Activated CD8-positive, alpha-beta memory T cell treated with anti-CD3 and anti-CD28 coated beads, Interleukin-2, amount 10 ng/mL, durations not matched to agents 7 days and 5 days (primary cell): ENCODE measurements around the gene OMP. TPM values are rescaled to one million over a fixed set of nuclear protein-coding genes. Genes with fewer than 3 reads are reported as not detected.
"Not testable (repeated sequence)": the region's sequence is repeated elsewhere in the genome, so short reads cannot be mapped to it uniquely, and the experiment has no call there.

Experiments
- ATAC-seq: fragments of 150-1000 bp; cut with Tn5 transposase; one replicate; pipeline ENCODE4 v1.10.0; 2021; ENCODE audit warnings: moderate library complexity
- CTCF ChIA-PET: fragments of 350-600 bp; sonication (Branson Sonifier 250); formaldehyde crosslinking; loops from one replicate; lab custom pipeline; 2021; ENCODE audit warnings: antibody characterized with exemption; lab: Charles Lee
- DNase-seq: peaks from one replicate; pipeline ENCODE4 v3.0.0-alpha.2; 2020
- H3K27ac Mint-ChIP-seq: one replicate; pipeline ENCODE4 v1.8.0; 2021; ENCODE audit warnings: mild to moderate bottlenecking, mixed read lengths
- H3K27me3 Mint-ChIP-seq: one replicate; pipeline ENCODE4 v1.8.0; 2021; ENCODE audit warnings: mixed read lengths
- H3K36me3 Mint-ChIP-seq: one replicate; pipeline ENCODE4 v1.8.0; 2021; ENCODE audit warnings: mild to moderate bottlenecking, mixed read lengths
- H3K4me1 Mint-ChIP-seq: one replicate; pipeline ENCODE4 v1.8.0; 2021; ENCODE audit warnings: mixed read lengths
- H3K4me3 Mint-ChIP-seq: one replicate; pipeline ENCODE4 v1.8.0; 2021; ENCODE audit warnings: mild to moderate bottlenecking, moderate library complexity, mixed read lengths
- H3K9me3 Mint-ChIP-seq: one replicate; pipeline ENCODE4 v1.8.0; 2022; ENCODE audit warnings: low read depth, mixed read lengths
- total RNA-seq, 2 experiments: library from RNA; stranded (reverse); gene quantifications; one replicate each; pipeline ENCODE4 v1.2.3, GENCODE V29; 2021

OMP gene, protein sequence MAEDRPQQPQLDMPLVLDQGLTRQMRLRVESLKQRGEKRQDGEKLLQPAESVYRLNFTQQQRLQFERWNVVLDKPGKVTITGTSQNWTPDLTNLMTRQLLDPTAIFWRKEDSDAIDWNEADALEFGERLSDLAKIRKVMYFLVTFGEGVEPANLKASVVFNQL
- total RNA-seq: not detected

DNA sequence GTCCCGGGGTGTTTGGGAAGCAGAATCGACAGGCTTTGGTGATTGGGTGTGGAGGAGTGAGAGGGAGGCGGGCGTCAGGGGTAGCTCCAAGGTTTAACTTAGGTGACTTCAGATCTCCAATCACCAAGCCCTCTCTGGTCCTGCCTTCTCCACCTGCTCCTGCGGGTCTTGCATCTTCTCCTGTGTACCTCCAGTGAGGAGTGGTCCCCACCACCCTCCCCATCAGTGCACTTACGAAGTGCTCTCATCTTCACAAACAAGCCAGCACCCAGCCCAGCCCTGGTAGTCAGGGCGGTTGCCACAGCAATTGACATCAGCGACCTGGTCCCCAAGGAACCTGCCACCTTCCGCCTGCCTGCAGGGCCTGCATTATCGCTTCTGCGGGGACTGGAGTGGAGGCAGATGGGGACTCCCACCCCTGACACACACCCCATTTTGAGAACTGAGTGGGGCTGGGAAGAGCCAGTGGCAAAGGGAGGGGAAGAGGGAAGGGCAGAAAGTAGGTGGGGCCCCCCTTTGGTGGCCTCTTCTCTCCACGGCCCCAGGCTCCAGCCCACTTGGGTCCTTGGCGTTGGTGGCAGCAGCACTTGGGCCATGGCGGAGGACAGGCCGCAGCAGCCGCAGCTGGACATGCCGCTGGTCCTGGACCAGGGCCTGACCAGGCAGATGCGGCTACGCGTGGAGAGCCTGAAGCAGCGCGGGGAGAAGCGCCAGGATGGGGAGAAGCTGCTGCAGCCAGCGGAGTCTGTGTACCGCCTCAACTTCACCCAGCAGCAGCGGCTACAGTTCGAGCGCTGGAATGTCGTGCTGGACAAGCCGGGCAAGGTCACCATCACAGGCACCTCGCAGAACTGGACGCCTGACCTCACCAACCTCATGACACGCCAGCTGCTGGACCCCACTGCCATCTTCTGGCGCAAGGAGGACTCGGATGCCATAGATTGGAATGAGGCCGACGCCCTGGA, at the start of gene OMP:
OMP (plus strand) TSS at position 595 of the 965 bp plus-strand sequence; CDS start at position 595, 0 bp downstream.
- Mint-ChIP-seq H3K4me3 (no peak within 1 kb of the TSS), H3K27me3 (no peaks in the 10 kb centered on the region), H3K36me3 (peaks cover 2% of the 10 kb centered on the region), H3K27ac (no peak within 1 kb of the TSS), H3K9me3 (no peaks in the 10 kb centered on the region), H3K4me1 (no peaks in the 10 kb centered on the region)
- DNase-seq (no peak), ATAC-seq (no peak)
- CTCF ChIA-PET: interaction anchor here (0.9 to 1.6 kb wide), 5 partner anchors 11 to 183 kb away, joined by 3 to 4 read pairs (median 3); partner anchors contain the start of gene MYO7A

DNA sequence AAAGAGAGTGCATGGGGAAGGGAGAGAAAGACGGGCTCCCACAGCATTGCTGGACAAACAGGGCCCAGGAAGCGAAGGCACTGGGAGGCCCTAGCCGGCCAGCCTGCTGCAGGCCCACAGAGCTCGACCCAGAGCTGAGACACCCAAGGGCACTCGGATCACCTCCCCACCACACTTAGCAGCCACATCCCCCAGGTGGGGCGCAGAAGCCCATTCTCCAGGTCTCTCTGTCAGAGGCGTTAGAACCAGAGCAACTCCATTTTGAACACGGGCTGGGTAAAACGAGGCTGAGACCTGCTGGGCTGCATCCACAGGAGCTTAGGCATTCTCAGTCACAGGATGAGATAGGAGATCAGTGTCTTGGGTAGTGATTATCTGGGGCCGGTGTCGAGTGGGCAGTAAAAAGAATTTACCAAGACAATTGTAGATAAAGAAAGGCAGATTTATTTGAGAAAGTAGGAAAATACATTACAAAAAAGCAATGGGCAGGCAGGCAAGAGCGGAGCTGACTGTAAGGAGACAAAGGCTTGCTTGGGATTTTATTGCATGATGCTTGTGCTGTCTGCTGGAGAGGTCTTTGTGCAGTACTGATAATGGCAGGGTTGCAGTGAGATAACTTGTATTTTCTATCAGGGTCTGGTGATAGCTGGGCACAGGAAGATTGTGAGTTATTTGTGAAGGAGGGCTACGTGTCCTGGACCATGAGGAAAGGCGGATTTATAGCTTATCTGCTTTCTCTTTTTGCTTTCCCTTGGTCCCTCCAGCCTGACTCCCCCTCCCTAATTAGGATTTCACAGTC, 49.2 kb upstream of the OMP start:
- no peaks in the 10 kb centered on the region for H3K9me3 Mint-ChIP-seq
- no peaks in the 10 kb centered on the region for H3K27me3 Mint-ChIP-seq
- H3K4me3 Mint-ChIP-seq: no peak overlapping the region
- no peak for ATAC-seq
- CTCF ChIA-PET: interaction anchor here (1.2 to 4.2 kb wide), 3 partner anchors 9 to 74 kb away, joined by 3 to 29 read pairs (median 4); no protein-coding TSS in a partner anchor
- H3K27ac Mint-ChIP-seq: no peak overlapping the region
- DNase-seq: no peak
- H3K36me3 Mint-ChIP-seq: peaks cover 2% of the 10 kb centered on the region
- H3K4me1 Mint-ChIP-seq: no peaks in the 10 kb centered on the region

DNA sequence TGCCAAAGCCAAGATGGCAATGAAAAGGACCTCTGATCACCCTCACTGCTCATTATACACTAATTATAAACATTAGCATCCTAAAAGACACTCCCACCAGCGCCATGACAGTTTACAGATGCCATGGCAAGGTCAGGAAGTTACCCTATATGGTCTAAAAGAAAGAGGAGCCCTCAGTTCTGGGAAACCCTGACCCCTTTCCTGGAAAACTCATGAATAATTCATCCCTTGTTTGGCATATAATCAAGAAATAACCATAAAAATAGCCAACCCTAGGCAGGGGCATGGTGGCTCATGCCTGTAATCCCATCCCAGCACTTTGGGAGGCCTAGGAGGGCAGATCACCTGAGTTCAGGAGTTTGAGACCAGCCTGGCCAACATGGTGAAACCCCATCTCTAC, 48.6 kb upstream of the OMP start:
- ATAC-seq: no peak
- H3K4me3 Mint-ChIP-seq: no peak overlapping the region

DNA sequence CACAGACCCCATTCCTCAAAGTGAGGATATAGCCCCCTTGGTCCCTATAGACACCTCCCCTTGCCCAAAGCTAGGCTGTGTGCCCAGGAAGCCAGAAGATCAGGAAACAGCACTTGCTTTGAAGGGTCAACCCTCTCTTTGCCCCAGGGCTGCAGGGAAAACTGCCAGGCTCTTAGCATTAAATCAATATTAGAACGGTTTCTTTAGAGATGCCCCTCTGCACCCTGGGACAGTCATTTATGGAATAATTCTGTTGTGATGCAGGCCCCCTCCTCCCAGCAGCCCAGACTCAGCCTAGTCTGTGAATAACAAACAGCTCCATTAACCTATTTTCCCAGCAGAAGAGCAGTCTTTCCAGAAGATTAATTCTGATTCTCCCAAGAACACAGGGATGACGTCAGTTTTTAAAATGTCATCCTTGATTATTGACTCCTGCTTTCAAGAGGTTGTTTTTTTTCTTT, 47.5 kb upstream of the OMP start:
- no peak overlapping the region for H3K4me3 Mint-ChIP-seq
- no peak for ATAC-seq
- no peaks in the 10 kb centered on the region for H3K4me1 Mint-ChIP-seq
- no peaks in the 10 kb centered on the region for H3K9me3 Mint-ChIP-seq
- H3K36me3 Mint-ChIP-seq: peaks cover 2% of the 10 kb centered on the region
- peaks cover 7% of the 10 kb centered on the region for H3K27me3 Mint-ChIP-seq
- DNase-seq: no peak
- no peak overlapping the region for H3K27ac Mint-ChIP-seq
- CTCF ChIA-PET: interaction anchor here (1.1 to 4.2 kb wide), 2 partner anchors 36 to 256 kb away, joined by 3 to 29 read pairs; no protein-coding TSS in a partner anchor

More for the DNA sequence above, 48.6 kb upstream of the OMP start:
- CTCF ChIA-PET: interaction anchor here (1.1 to 4.2 kb wide), 4 partner anchors 9 to 255 kb away, joined by 3 to 29 read pairs (median 4); no protein-coding TSS in a partner anchor
- Mint-ChIP-seq H3K9me3 (no peaks in the 10 kb centered on the region), H3K27me3 (no peaks in the 10 kb centered on the region), H3K4me1 (no peaks in the 10 kb centered on the region), H3K27ac (no peak overlapping the region), H3K36me3 (peaks cover 2% of the 10 kb centered on the region)
- no peak for DNase-seq

DNA sequence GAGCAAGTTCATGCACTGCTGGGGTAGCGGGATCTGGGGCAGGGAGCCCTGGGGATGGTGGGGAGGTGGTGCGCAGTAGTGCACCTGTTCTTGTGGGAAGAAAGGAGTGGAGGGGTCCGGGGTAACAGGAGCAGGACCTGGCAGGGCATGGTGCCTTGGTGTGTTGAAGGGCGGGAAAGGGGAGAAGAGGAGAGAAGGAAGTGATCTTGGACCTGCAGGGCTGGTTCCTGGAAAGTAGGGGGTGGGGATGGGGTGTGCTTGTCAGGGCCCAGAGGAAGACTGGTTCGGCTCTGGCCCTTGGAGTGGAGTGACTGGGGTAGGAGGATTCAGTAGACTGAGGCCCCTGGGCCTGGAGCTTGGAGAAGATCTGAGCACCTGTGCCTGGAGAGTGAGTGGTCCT, 46.7 kb upstream of the OMP start:
- CTCF ChIA-PET: interaction anchor here (1.3 to 4.2 kb wide), 2 partner anchors 8 to 35 kb away, joined by 3 to 29 read pairs; no protein-coding TSS in a partner anchor
- H3K27ac Mint-ChIP-seq: no peak overlapping the region
- H3K9me3 Mint-ChIP-seq: no peaks in the 10 kb centered on the region
- H3K4me1 Mint-ChIP-seq: no peaks in the 10 kb centered on the region
- H3K27me3 Mint-ChIP-seq: peaks cover 12% of the 10 kb centered on the region
- H3K36me3 Mint-ChIP-seq: peaks cover 2% of the 10 kb centered on the region
- no peak for DNase-seq
- H3K4me3 Mint-ChIP-seq: no peak overlapping the region
- no peak for ATAC-seq

DNA sequence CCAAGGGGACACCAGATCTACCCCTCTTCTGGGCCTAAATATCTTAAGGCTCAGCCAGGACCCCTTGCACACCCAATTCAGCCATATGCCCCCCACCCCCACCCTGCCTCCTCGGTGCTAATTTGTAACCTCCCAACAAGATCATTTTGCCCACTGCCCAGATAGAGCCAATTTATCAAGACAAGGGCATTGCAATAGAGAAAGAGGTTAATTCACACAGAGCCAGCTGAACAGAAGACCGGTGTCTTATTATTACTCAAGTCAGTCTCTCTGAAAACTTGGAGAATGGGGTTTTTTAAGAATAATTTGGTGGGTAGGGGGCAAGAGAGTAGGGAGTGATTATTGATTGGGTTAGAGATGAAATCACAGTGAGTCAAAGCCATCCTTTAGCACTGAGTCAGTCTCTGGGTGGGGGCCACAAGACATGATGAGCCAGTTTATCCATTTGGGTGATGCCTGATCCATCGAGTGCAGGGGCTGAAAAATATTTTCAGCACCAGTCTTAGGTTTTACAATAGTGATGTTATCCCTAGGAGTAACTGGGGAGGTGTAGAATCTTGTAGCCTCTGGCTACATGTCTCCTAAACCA, 45.7 kb upstream of the OMP start:
- peaks cover 12% of the 10 kb centered on the region for H3K27me3 Mint-ChIP-seq
- ATAC-seq (no peak), DNase-seq (no peak)
- CTCF ChIA-PET: interaction anchor here (1.0 to 1.3 kb wide), 2 partner anchors 9 to 131 kb away, joined by 3 to 4 read pairs; no protein-coding TSS in a partner anchor
- no peaks in the 10 kb centered on the region for H3K9me3 Mint-ChIP-seq
- H3K4me3 Mint-ChIP-seq: no peak overlapping the region
- H3K36me3 Mint-ChIP-seq: peaks cover 2% of the 10 kb centered on the region
- no peaks in the 10 kb centered on the region for H3K4me1 Mint-ChIP-seq
- H3K27ac Mint-ChIP-seq: no peak overlapping the region

DNA sequence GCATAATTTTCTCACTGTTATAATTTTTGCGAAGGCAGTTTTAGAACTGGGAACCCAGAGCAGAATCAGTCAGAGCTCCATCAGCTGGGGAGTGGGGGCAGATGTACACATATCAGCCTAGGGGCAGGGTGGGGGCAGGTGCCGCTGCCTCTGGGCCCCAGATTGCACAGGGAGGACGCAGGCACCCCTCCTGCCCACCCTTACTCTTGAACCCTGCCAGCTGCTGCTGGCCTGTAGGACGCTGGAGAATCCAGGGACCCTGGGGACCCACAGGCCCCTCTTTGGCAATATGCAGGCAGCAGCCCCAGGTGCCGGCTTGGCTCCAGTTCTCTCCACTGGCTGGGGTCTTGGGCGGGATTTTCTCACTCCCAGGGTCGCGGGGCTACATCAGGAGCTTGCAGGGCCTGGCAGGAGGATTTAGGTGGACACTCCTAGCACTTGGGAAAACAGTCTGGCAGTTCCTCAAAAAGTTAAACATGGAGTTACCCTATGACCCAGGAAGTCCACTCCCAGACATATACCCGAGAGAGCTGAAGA, 44.6 kb upstream of the OMP start:
- H3K9me3 Mint-ChIP-seq: no peaks in the 10 kb centered on the region
- ATAC-seq (no peak), DNase-seq (no peak)
- H3K4me3 Mint-ChIP-seq: no peak overlapping the region
- H3K27ac Mint-ChIP-seq: no peak overlapping the region
- H3K4me1 Mint-ChIP-seq: no peaks in the 10 kb centered on the region
- CTCF ChIA-PET: interaction anchor here (1.0 to 1.2 kb wide), 2 partner anchors 86 to 130 kb away, joined by 3 to 4 read pairs; no protein-coding TSS in a partner anchor
- H3K27me3 Mint-ChIP-seq: peaks cover 20% of the 10 kb centered on the region
- peaks cover 2% of the 10 kb centered on the region for H3K36me3 Mint-ChIP-seq

DNA sequence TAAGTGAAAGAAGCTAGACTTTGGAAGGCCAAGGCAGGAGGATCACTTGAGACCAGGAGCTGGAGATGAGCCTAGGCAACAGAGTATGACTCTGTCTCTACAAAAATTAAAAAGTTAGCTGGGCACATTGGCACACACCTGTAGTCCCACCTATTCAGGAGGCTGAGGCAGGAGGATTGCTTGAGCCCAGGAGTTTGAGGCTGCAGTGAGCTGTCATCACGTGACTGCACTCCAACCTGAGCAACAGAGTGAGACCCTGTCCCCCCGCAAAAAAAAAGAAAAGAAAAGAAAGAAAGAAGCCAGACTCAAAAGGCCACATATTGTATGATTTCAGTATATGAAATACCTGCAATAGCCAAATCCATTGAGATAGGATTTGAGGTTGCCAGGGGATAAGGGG, 43.7 kb upstream of the OMP start:
- Mint-ChIP-seq H3K27me3 (peaks cover 20% of the 10 kb centered on the region), H3K9me3 (no peaks in the 10 kb centered on the region), H3K36me3 (peaks cover 2% of the 10 kb centered on the region), H3K4me1 (no peaks in the 10 kb centered on the region), H3K4me3 (no peak overlapping the region), H3K27ac (no peak overlapping the region)
- CTCF ChIA-PET: interaction anchor here (1.2 kb wide), 1 partner anchor 85 kb away, joined by 3 read pairs; no protein-coding TSS in a partner anchor
- ATAC-seq (no peak), DNase-seq (no peak)

DNA sequence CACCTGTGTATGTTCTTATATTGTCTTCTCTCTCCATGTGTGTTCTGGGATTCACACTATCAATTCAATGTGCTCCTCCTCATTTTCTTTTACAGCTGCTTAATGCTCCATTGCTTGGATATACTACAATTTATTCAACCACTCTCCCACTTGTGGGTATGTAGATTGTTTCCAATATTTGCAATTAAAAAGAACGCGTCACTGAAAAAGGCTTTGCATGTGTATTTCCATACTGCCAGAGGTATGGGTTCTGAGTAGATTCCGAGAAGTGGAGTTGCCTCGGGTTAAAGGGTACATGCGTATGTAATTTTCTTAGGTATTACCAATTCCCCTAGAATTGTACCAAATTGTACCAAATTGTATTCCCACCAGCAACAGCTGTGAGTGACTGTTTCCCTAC, 42.8 kb upstream of the OMP start:
- CTCF ChIA-PET: no interaction called here
- Mint-ChIP-seq H3K36me3 (peaks cover 2% of the 10 kb centered on the region), H3K9me3 (no peaks in the 10 kb centered on the region), H3K4me1 (no peaks in the 10 kb centered on the region), H3K4me3 (no peak overlapping the region), H3K27ac (no peak overlapping the region), H3K27me3 (peaks cover 20% of the 10 kb centered on the region)
- DNase-seq: no peak
- no peak for ATAC-seq

DNA sequence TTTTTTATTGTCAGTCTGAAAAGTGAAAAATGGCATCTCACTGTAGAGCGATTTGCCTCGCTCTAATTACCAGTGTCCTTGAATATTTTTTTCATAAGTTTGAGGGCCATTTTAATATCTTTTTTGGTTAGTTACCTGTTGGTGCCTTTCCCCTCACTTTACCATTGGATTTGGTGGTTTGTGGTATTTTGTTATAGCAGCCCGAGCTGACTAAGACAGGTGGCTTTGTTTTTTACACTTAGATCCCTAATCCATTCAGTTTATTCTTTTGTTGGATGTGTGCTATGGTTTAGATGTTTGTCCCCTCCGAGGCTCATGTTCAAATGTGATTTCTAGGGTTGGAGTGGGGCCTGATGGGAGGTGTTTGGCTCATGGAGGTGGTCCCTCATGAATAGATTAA, 42.4 kb upstream of the OMP start:
- H3K9me3 Mint-ChIP-seq: no peaks in the 10 kb centered on the region
- peaks cover 22% of the 10 kb centered on the region for H3K27me3 Mint-ChIP-seq
- DNase-seq (no peak), ATAC-seq (no peak)
- no peak overlapping the region for H3K27ac Mint-ChIP-seq
- H3K4me1 Mint-ChIP-seq: no peaks in the 10 kb centered on the region
- peaks cover 2% of the 10 kb centered on the region for H3K36me3 Mint-ChIP-seq
- no peak overlapping the region for H3K4me3 Mint-ChIP-seq
- CTCF ChIA-PET: no interaction called here

DNA sequence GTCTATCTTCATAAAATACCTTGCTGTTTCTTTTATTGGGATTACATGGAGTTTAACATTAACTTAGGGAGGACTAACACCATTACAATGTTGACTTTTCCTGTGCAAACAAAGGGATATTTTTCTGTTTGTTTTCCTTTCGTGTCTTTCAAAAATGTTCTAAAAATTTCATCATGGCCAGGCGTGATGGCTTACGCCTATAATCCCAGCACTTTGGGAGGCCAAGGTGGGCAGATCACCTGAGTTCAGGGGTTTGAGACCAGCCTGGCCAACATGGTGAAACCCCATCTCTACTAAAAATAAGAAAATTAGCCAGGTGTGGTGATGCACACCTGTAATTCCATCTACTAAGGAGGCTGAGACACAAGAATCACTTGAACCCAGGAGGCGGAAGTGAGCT, 41.4 kb upstream of the OMP start:
- CTCF ChIA-PET, DNase-seq, H3K9me3 Mint-ChIP-seq, ATAC-seq, H3K27ac Mint-ChIP-seq, H3K4me3 Mint-ChIP-seq, H3K36me3 Mint-ChIP-seq, H3K4me1 Mint-ChIP-seq: not testable (repeated sequence)
- peaks cover 26% of the 10 kb centered on the region for H3K27me3 Mint-ChIP-seq

DNA sequence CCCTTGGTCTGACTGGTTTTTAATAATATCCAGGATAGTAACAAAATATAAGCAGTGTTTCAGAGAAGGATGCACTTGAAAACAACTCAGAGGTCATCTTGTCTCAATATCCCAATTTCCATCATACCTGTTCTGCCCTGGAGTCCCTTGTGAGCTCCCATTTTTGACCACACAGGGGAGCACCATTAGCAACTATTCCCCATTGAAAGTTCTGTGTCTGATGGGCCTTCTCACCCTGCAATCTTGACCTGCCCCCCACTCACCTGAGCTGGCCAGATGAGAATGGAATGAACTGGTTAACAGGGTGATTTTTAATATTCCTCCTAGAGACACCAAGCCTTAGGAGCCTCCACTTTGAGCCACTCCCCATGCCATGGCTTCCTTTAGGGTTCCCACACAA, 39.7 kb upstream of the OMP start:
- ATAC-seq (no peak), DNase-seq (no peak)
- no peak overlapping the region for H3K27ac Mint-ChIP-seq
- no peaks in the 10 kb centered on the region for H3K9me3 Mint-ChIP-seq
- peaks cover 2% of the 10 kb centered on the region for H3K4me1 Mint-ChIP-seq
- CTCF ChIA-PET: interaction anchor here (1.1 to 2.5 kb wide), 3 partner anchors 18 to 64 kb away, joined by 3 to 18 read pairs (median 4); no protein-coding TSS in a partner anchor
- no peaks in the 10 kb centered on the region for H3K36me3 Mint-ChIP-seq
- peaks cover 26% of the 10 kb centered on the region for H3K27me3 Mint-ChIP-seq
- H3K4me3 Mint-ChIP-seq: no peak overlapping the region
